RWPE2 (cell line): ENCODE data around the gene WDR74.

Experiments used
- ATAC-seq: fragments of 200-7000 bp; cut with Tn5 transposase; 3 replicates; pipeline ENCODE4 v1.9.1; 2021; ENCODE audit warnings: low read depth
- DNase-seq: peaks from one replicate; pipeline ENCODE4 v3.0.0-alpha.2; 2020; ENCODE audit warnings: low spot score
- H3K27ac ChIP-seq: fragments of 450-650 bp; 2 replicates; pipeline ENCODE4 v1.5.1; 2017; ENCODE audit warnings: mild to moderate bottlenecking; ENCODE audit not compliant: poor library complexity, severe bottlenecking
- H3K27me3 ChIP-seq: fragments of 250-450 bp; sonication (Bioruptor Pico); 2 replicates; pipeline ENCODE4 v1.5.1; 2021; ENCODE audit warnings: mild to moderate bottlenecking, moderate library complexity; ENCODE audit not compliant: insufficient read depth, poor library complexity, severe bottlenecking
- H3K36me3 ChIP-seq: fragments of 250-450 bp; sonication (Bioruptor Pico); 2 replicates; pipeline ENCODE4 v1.5.1; 2020; ENCODE audit warnings: low read depth, mild to moderate bottlenecking, moderate library complexity
- H3K4me1 ChIP-seq: fragments of 250-450 bp; sonication (Bioruptor Pico); 2 replicates; pipeline ENCODE4 v1.5.1; 2021; ENCODE audit warnings: mild to moderate bottlenecking, moderate library complexity; ENCODE audit not compliant: insufficient read depth, poor library complexity, severe bottlenecking
- H3K4me3 ChIP-seq: fragments of 250-450 bp; sonication (Bioruptor Pico); 2 replicates; pipeline ENCODE4 v1.5.1; 2021; ENCODE audit warnings: mild to moderate bottlenecking, moderate library complexity; ENCODE audit not compliant: severe bottlenecking
- H3K9me3 ChIP-seq: fragments of 250-450 bp; sonication (Bioruptor Pico); 2 replicates; pipeline ENCODE4 v1.5.1; 2021; ENCODE audit warnings: mild to moderate bottlenecking, moderate library complexity; ENCODE audit not compliant: severe bottlenecking
- CTCF ChIP-seq: fragments of 450-650 bp; IDR thresholded peaks from one replicate; pipeline ENCODE4 v1.5.1; 2017; ENCODE audit warnings: mild to moderate bottlenecking, moderate library complexity; ENCODE audit not compliant: poor library complexity, severe bottlenecking

Gene WDR74

GRCh38 chr11:62852523-62853188 is 13.3 kb upstream of the WDR74 start:
- Histone ChIP-seq H3K27ac (peak overlapping the region; percentile 84), H3K36me3 (peaks cover 44% of the 10 kb centered on the region), H3K27me3 (no peaks in the 10 kb centered on the region), H3K9me3 (no peaks in the 10 kb centered on the region), H3K4me1 (peaks cover 17% of the 10 kb centered on the region), H3K4me3 (peak overlapping the region; percentile 87)
- TF ChIP-seq CTCF, result no peak
- ATAC-seq (no peak), DNase-seq (no peak)

- Histone ChIP-seq H3K36me3 (peaks cover 41% of the 10 kb centered on the region), H3K27me3 (no peaks in the 10 kb centered on the region), H3K9me3 (no peaks in the 10 kb centered on the region), H3K27ac (peak overlapping the region; percentile 84), H3K4me1 (peaks cover 12% of the 10 kb centered on the region), H3K4me3 (no peak overlapping the region)
- DNase-seq (no peak), ATAC-seq (peak; percentile 8; the same call in 2 of the 3 replicates)
- TF ChIP-seq CTCF, result no peak
These were observed 12.6 kb upstream of the WDR74 start for GRCh38 chr11:62851807-62852522.

GRCh38 chr11:62850911-62851806 is 11.8 kb upstream of the WDR74 start:
- Histone ChIP-seq H3K4me3 (no peak overlapping the region), H3K36me3 (peaks cover 40% of the 10 kb centered on the region), H3K27ac (peak overlapping the region; percentile 84), H3K4me1 (peaks cover 10% of the 10 kb centered on the region), H3K27me3 (no peaks in the 10 kb centered on the region), H3K9me3 (no peaks in the 10 kb centered on the region)
- peak; percentile 4 for TF ChIP-seq CTCF
- peak; percentile 37 for ATAC-seq
- no peak for DNase-seq

- Histone ChIP-seq H3K4me1 (no peaks in the 10 kb centered on the region), H3K9me3 (no peaks in the 10 kb centered on the region), H3K36me3 (peaks cover 12% of the 10 kb centered on the region), H3K27ac (no peak overlapping the region), H3K4me3 (no peak overlapping the region), H3K27me3 (no peaks in the 10 kb centered on the region)
- ATAC-seq (no peak), DNase-seq (no peak)
- TF ChIP-seq CTCF, result no peak
These were observed 8.5 kb upstream of the WDR74 start for GRCh38 chr11:62847767-62848314.
